ENCODE data around the gene TTC28.

Gene TTC28

GRCh38 chr22:28438183-28438768, 241.4 kb downstream of the TTC28 start:
- Histone ChIP-seq H3K4me2 (no peak overlapping the region), H3K4me1 (peaks cover 21% of the 10 kb centered on the region), H3K9me3 (no peaks in the 10 kb centered on the region), H3K36me3 (no peaks in the 10 kb centered on the region), H4K20me1 (no peaks in the 10 kb centered on the region), H3K9ac (no peak overlapping the region), H3K27me3 (no peaks in the 10 kb centered on the region), H3K4me3 (no peak overlapping the region), H3K27ac (no peak overlapping the region)
- TF ChIP-seq Cebpa-rat (IDR thresholded peaks at IDR 0.05): no peak

DNA sequence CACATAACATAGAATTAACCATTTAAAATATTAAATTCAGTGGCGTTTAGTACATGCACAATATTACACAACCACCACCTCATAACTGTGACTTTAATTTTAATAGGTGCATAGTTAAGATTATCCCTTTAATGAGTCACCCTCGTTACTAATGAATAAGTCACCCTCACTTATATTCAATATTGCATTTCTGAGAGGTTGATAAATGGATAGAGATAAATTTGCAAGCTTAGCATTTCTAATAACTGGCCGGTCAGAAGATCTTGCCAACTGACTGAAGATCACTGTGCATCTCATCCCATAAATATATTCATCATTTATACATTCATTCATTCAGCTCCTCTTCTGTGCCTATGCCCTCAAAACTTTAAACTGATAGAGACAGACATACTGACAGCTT, 243.7 kb downstream of the TTC28 start:
- H3K27me3 ChIP-seq: no peaks in the 10 kb centered on the region
- H3K4me3 ChIP-seq: no peak overlapping the region
- H4K20me1 ChIP-seq: no peaks in the 10 kb centered on the region
- no peak for TF ChIP-seq Cebpa-rat (IDR thresholded peaks at IDR 0.05)
- H3K9ac ChIP-seq: no peak overlapping the region
- no peaks in the 10 kb centered on the region for H3K36me3 ChIP-seq
- H3K4me2 ChIP-seq: no peak overlapping the region
- no peak overlapping the region for H3K27ac ChIP-seq
- H3K4me1 ChIP-seq: no peaks in the 10 kb centered on the region
- no peaks in the 10 kb centered on the region for H3K9me3 ChIP-seq

DNA sequence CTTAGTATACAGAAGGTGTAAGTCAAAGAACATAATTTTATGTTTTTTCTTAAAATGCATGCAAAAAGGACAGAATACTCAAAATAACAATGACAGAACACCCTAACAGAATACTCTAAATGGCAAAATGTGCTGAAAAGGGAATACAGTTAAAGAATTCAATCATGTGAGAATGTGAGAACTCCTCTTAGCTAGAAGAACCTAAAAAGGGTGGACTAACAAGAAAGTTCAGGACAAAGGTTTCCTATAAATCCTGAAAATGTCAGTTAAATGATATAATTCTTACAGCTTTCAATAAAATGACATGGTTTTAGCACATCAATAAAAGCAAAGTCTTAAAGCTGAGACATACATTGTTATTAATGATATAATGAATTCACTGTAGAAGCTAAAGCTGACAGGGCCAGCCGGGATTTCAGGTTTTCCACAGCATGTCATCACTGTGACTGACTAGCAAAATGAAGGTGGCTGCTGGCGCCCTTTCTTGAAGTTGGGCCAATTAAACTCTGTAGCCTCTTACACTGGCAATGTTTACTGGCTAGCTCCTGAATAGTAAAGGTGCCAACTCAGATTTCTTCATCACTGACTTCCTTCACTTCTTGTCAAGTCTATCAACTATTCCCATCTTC, 244.4 kb downstream of the TTC28 start:
- Histone ChIP-seq H3K27ac (no peak overlapping the region), H3K4me2 (no peak overlapping the region), H3K4me3 (no peak overlapping the region), H3K27me3 (no peaks in the 10 kb centered on the region), H3K9ac (no peak overlapping the region), H3K4me1 (no peaks in the 10 kb centered on the region), H4K20me1 (no peaks in the 10 kb centered on the region), H3K36me3 (no peaks in the 10 kb centered on the region), H3K9me3 (no peaks in the 10 kb centered on the region)
- no peak for TF ChIP-seq Cebpa-rat (IDR thresholded peaks at IDR 0.05)

DNA sequence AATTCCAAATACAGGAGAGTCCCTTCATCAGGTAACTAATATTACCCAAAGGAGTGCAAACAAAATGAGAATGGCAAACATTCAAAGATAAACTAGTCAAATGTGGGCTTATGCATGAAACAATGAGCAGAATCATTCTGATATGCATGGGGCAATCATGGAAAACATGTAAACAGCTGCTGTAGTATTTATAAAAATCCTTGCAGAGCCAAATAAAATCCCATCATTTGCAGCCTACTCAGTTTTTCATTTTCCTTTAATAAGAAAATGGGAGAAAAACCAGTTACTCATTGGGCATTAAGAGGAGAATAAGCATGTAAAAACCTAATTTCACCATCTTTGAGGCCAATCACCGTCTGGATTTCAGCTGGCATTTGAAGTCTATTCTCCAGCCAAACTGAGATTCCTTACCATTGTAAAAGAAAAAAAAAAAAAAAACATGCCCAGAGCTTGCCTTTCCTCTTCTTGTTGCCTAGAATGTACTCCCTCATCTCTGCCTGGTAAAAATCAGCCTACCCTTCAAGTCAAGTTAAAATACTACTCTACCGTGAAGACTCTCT, 249.1 kb downstream of the TTC28 start:
- Histone ChIP-seq H3K9me3 (no peaks in the 10 kb centered on the region), H3K27me3 (no peaks in the 10 kb centered on the region), H3K27ac (no peak overlapping the region), H3K4me2 (no peak overlapping the region), H3K4me3 (no peak overlapping the region), H3K9ac (no peak overlapping the region), H3K36me3 (no peaks in the 10 kb centered on the region), H3K4me1 (no peaks in the 10 kb centered on the region), H4K20me1 (no peaks in the 10 kb centered on the region)
- no peak for TF ChIP-seq Cebpa-rat (IDR thresholded peaks at IDR 0.05)

DNA sequence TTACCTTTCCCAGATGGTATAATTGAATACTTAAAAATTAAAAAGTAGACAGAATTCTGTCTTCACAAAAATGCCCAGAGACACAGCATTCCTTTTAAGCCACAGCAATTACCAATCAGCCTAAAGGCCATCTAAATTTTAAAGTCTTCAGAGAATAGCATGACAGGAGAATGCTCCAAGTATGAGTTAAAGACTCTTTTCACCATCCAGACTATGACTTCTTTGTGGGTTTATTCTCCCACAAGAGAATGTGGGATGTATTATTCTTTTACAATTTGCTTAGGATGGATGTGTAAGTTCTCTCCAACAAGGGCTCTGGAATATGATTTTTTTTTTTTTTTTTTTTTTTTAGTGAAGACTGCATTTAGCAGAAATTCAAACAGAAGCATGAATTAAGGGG, 249.9 kb downstream of the TTC28 start:
- H3K36me3 ChIP-seq: no peaks in the 10 kb centered on the region
- no peaks in the 10 kb centered on the region for H3K4me1 ChIP-seq
- TF ChIP-seq Cebpa-rat (IDR thresholded peaks at IDR 0.05): no peak
- no peak overlapping the region for H3K27ac ChIP-seq
- no peaks in the 10 kb centered on the region for H3K27me3 ChIP-seq
- no peak overlapping the region for H3K9ac ChIP-seq
- H4K20me1 ChIP-seq: no peaks in the 10 kb centered on the region
- no peak overlapping the region for H3K4me3 ChIP-seq
- no peak overlapping the region for H3K4me2 ChIP-seq
- no peaks in the 10 kb centered on the region for H3K9me3 ChIP-seq

- H4K20me1 ChIP-seq: no peaks in the 10 kb centered on the region
- H3K4me3 ChIP-seq: no peak overlapping the region
- H3K27me3 ChIP-seq: no peaks in the 10 kb centered on the region
- H3K4me2 ChIP-seq: no peak overlapping the region
- no peak overlapping the region for H3K27ac ChIP-seq
- H3K4me1 ChIP-seq: no peaks in the 10 kb centered on the region
- no peaks in the 10 kb centered on the region for H3K9me3 ChIP-seq
- H3K9ac ChIP-seq: no peak overlapping the region
- H3K36me3 ChIP-seq: no peaks in the 10 kb centered on the region
- no peak for TF ChIP-seq Cebpa-rat (IDR thresholded peaks at IDR 0.05)
Measured at GRCh38 chr22:28428271-28428670, 251.4 kb downstream of the TTC28 start.

GRCh38 chr22:28426346-28427132, 253.1 kb downstream of the TTC28 start:
- Histone ChIP-seq H4K20me1 (no peaks in the 10 kb centered on the region), H3K9ac (no peak overlapping the region), H3K27me3 (no peaks in the 10 kb centered on the region)

GRCh38 chr22:28425211-28425610, 254.4 kb downstream of the TTC28 start:
- Histone ChIP-seq H3K27ac (no peak overlapping the region), H3K9ac (no peak overlapping the region), H3K27me3 (no peaks in the 10 kb centered on the region), H3K36me3 (no peaks in the 10 kb centered on the region), H3K4me2 (no peak overlapping the region), H3K9me3 (no peaks in the 10 kb centered on the region), H3K4me3 (no peak overlapping the region), H4K20me1 (no peaks in the 10 kb centered on the region), H3K4me1 (no peaks in the 10 kb centered on the region)
- TF ChIP-seq Cebpa-rat (IDR thresholded peaks at IDR 0.05): no peak

More at GRCh38 chr22:28426346-28427132, 253.1 kb downstream of the TTC28 start:
- Histone ChIP-seq H3K4me1 (no peaks in the 10 kb centered on the region), H3K4me2 (no peak overlapping the region), H3K27ac (no peak overlapping the region), H3K4me3 (no peak overlapping the region), H3K36me3 (no peaks in the 10 kb centered on the region), H3K9me3 (no peaks in the 10 kb centered on the region)
- TF ChIP-seq Cebpa-rat (IDR thresholded peaks at IDR 0.05): no peak

DNA sequence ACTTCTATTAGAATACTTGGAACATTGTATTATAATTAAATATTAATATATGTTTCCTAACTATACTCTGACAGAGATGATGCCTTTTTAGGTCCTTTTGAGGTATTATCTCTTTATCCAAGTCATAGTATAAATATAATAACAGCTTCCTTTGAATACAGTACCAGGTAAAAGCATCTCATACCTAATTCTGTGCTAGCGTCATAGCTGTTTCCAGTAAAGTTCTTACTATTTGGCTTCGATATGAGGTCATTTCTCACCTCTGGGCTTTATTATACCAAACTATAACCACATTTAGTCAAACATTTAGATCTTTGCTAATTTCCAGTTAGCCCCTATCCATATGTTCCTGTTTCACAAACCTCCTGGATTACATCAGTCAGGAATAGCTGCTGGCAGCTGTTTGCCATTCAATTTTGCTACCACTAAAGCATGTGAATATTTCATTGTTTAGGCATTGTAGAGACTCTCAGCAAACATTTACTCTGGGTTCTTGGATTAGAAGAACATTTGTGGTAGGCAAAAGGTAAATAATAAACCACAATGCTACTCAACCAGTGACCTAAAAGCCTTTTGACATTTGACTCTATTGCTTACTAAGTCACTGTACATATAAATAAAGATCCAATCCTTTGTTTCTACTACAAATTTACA, 255.1 kb downstream of the TTC28 start:
- Histone ChIP-seq H3K9ac (no peak overlapping the region), H3K36me3 (no peaks in the 10 kb centered on the region), H3K4me3 (no peak overlapping the region), H3K4me2 (no peak overlapping the region), H4K20me1 (no peaks in the 10 kb centered on the region), H3K27me3 (no peaks in the 10 kb centered on the region), H3K9me3 (no peaks in the 10 kb centered on the region), H3K4me1 (no peaks in the 10 kb centered on the region), H3K27ac (no peak overlapping the region)
- no peak for TF ChIP-seq Cebpa-rat (IDR thresholded peaks at IDR 0.05)

Data from BLaER1 (cell line).